Panc1 (cell line): ENCODE measurements around the gene PIK3AP1. TPM values are rescaled to one million over a fixed set of nuclear protein-coding genes. Genes with fewer than 3 reads are reported as not detected.
A peak's percentile ranks its signal among the peaks of the same experiment; 100 is the strongest.

Experiments
- ATAC-seq: fragments of 200-7000 bp; cut with Tn5 transposase; 2 replicates; pipeline ENCODE4 v1.9.1; 2020; ENCODE audit warnings: mild to moderate bottlenecking, moderate library complexity
- BruUV-seq: library from RNA; stranded (reverse); fragments of 400-500 nt; replicated peaks from 2 replicates; lab custom pipeline; 2021; lab: Mats Ljungman, UMichigan
- CTCF ChIA-PET: fragments of 300-600 bp; sonication (Branson Sonifier 250); formaldehyde crosslinking; loops from one replicate; lab custom pipeline; 2022; ENCODE audit warnings: antibody characterized with exemption; lab: Charles Lee
- POLR2A ChIA-PET: fragments of 300-600 bp; sonication (Branson Sonifier 250); formaldehyde crosslinking; loops from one replicate; lab custom pipeline; 2022; ENCODE audit warnings: antibody characterized with exemption; lab: Charles Lee
- DNase-seq: peaks from one replicate; pipeline ENCODE4 v3.0.0-alpha.2; 2010; ENCODE audit warnings: low read depth, low spot score
- H3K27ac ChIP-seq: 2 replicates; pipeline ENCODE4 v1.5.1; 2011; ENCODE audit warnings: mild to moderate bottlenecking, low read length, inconsistent platforms
- H3K27me3 ChIP-seq: fragments of 200-500 bp; sonication (Bioruptor generic); 2 replicates; pipeline ENCODE4 v1.6.0; 2014; ENCODE audit warnings: low read length, inconsistent platforms; ENCODE audit not compliant: control insufficient read depth, insufficient read depth
- H3K36me3 ChIP-seq: fragments of 200-500 bp; sonication (Bioruptor generic); 2 replicates; pipeline ENCODE4 v1.5.1; 2014; ENCODE audit warnings: inconsistent platforms, mild to moderate bottlenecking, low read length, moderate library complexity; ENCODE audit not compliant: control insufficient read depth, insufficient read depth
- H3K4me1 ChIP-seq: 2 replicates; pipeline ENCODE4 v1.5.1; 2011; ENCODE audit warnings: inconsistent platforms, mild to moderate bottlenecking, low read length, moderate library complexity; ENCODE audit not compliant: control insufficient read depth, insufficient read depth
- H3K4me3 ChIP-seq, 2 experiments: 2 replicates each; pipeline ENCODE4 v1.5.1; 2011 to 2012; ENCODE audit warnings: low read depth in 2 of 2, low read length in 2 of 2, mild to moderate bottlenecking in 2 of 2, inconsistent platforms in 1 of 2, moderate library complexity in 1 of 2
- H3K9me3 ChIP-seq: fragments of 200-500 bp; sonication (Bioruptor generic); 2 replicates; pipeline ENCODE4 v1.5.1; 2014; ENCODE audit warnings: low read depth, mild to moderate bottlenecking, inconsistent platforms, low read length, moderate library complexity; ENCODE audit not compliant: control insufficient read depth, insufficient read depth
- CTCF ChIP-seq: fragments of 450-650 bp; IDR thresholded peaks from 2 replicates; pipeline ENCODE4 v1.5.1; 2017; ENCODE audit warnings: mild to moderate bottlenecking
- POLR2AphosphoS5 ChIP-seq: IDR thresholded peaks from 2 replicates; pipeline ENCODE4 v1.6.1; 2012; ENCODE audit warnings: mild to moderate bottlenecking, low read depth, low read length, moderate library complexity
- REST ChIP-seq, 2 experiments: IDR thresholded peaks; 2 replicates each; pipeline ENCODE4 v1.6.1; 2011 to 2012; ENCODE audit warnings: low read depth in 2 of 2, control low read depth in 1 of 2, low read length in 1 of 2, mild to moderate bottlenecking in 1 of 2, moderate library complexity in 1 of 2; ENCODE audit not compliant: insufficient read depth in 1 of 2
- SIN3A ChIP-seq: IDR thresholded peaks from 2 replicates; pipeline ENCODE4 v1.6.1; 2012; ENCODE audit warnings: low read depth, mild to moderate bottlenecking, low read length, moderate library complexity, borderline replicate concordance; ENCODE audit not compliant: insufficient read depth
- TCF7L2 ChIP-seq: IDR thresholded peaks from 2 replicates; pipeline ENCODE4 v1.6.1; 2011; ENCODE audit warnings: mild to moderate bottlenecking, low read depth, low read length, inconsistent platforms
- in situ Hi-C: cut with HindIII; loops from 2 replicates; pipeline ENCODE4 v1.10.0; 2016; ENCODE audit warnings: low sequenced_read_pairs, low pct_unique_long_range_greater_than_20kb
- intact Hi-C: fragments of 100-400 bp; cut with micrococcal nuclease; formaldehyde crosslinking; loops from one replicate; pipeline ENCODE4 v1.10.0; 2022; ENCODE audit not compliant: unreplicated experiment
- total RNA-seq: library from RNA; stranded (reverse); gene quantifications from one replicate; pipeline ENCODE4 v1.2.1, GENCODE V29; 2021; ENCODE audit not compliant: unreplicated experiment

Gene PIK3AP1
- total RNA-seq, 1 experiment from 2014 or later = 2.6 TPM

- POLR2A ChIA-PET = no interaction called here
- peaks cover 13% of the 10 kb centered on the region; the same call in 1 of the 2 replicates for H3K36me3 ChIP-seq
- no peak overlapping the region for H3K27ac ChIP-seq
- H3K4me3 ChIP-seq = no peak overlapping the region
- TF ChIP-seq POLR2AphosphoS5 (no peak), REST (IDR thresholded peaks at IDR 0.05; ENCODE audit: insufficient read depth in 1 of 2, low read depth in 2 of 2, low read length in 1 of 2) (no peak), SIN3A (no peak), TCF7L2 (no peak), CTCF (no peak)
- intact Hi-C loops (no loop called here), in situ Hi-C loops (no loop called here)
- no peak for ATAC-seq
- no peaks in the 10 kb centered on the region for H3K27me3 ChIP-seq
- no peak for DNase-seq
- H3K4me1 ChIP-seq = 0 out of 2 replicates have a peak, but pooled peaks cover 7% of the 10 kb centered on the region
- TSS peak; percentile 9 for BruUV-seq
- no peaks in the 10 kb centered on the region for H3K9me3 ChIP-seq
- CTCF ChIA-PET = no interaction called here
Observed at GRCh38 chr10:96573036-96573435, 147.3 kb downstream of the PIK3AP1 start.

GRCh38 chr10:96570983-96571964 is 149.0 kb downstream of the PIK3AP1 start:
- Histone ChIP-seq H3K4me1 (no peaks in the 10 kb centered on the region), H3K27ac (no peak overlapping the region), H3K36me3 (peaks cover 10% of the 10 kb centered on the region; the same call in 1 of the 2 replicates), H3K27me3 (no peaks in the 10 kb centered on the region), H3K9me3 (no peaks in the 10 kb centered on the region), H3K4me3 (no peak overlapping the region)
- no TSS peak for BruUV-seq
- ChIA-PET CTCF (no interaction called here), POLR2A (no interaction called here)
- in situ Hi-C loops (no loop called here), intact Hi-C loops (no loop called here)
- TF ChIP-seq POLR2AphosphoS5 = no peak
- no peak for TF ChIP-seq TCF7L2
- TF ChIP-seq CTCF = no peak
- no peak for TF ChIP-seq REST (IDR thresholded peaks at IDR 0.05; ENCODE audit: insufficient read depth in 1 of 2, low read depth in 2 of 2, low read length in 1 of 2)
- TF ChIP-seq SIN3A = no peak
- ATAC-seq = peak; percentile 45; the same call in 1 of the 2 replicates
- DNase-seq = no peak
